Stimulated activated CD8-positive, alpha-beta memory T cell treated with anti-CD3 and anti-CD28 coated beads, Interleukin-7, amount 100 ng/mL, for 24 hours (primary cell): ENCODE results near the gene AKR1E2.
"Not testable (repeated sequence)": the region's sequence is repeated elsewhere in the genome, so short reads cannot be mapped to it uniquely, and the experiment has no call there.

Source experiments
- DNase-seq: peaks from one replicate; pipeline ENCODE4 v3.0.0-alpha.2; 2020; ENCODE audit warnings: low read depth

The AKR1E2 gene

DNA sequence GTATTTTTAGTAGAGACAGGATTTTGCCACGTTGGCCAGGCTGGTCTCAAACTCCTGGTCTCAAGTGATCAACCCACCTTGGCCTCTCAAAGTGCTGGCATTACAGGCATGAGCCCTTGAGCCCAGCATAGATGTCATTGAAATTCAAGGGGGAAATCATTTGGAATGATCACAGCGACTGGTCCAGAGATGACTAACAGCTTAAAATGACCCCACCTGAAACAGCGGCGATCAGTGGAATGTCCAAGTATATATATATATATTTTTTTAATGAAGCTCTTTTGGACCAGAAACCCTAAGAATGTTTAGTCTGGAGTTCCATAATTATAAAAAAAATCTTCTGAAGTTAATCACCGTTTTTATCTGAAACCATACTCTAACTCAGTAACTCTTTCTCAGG, 12.5 kb upstream of the AKR1E2 start:
- DNase-seq, result no peak

DNA sequence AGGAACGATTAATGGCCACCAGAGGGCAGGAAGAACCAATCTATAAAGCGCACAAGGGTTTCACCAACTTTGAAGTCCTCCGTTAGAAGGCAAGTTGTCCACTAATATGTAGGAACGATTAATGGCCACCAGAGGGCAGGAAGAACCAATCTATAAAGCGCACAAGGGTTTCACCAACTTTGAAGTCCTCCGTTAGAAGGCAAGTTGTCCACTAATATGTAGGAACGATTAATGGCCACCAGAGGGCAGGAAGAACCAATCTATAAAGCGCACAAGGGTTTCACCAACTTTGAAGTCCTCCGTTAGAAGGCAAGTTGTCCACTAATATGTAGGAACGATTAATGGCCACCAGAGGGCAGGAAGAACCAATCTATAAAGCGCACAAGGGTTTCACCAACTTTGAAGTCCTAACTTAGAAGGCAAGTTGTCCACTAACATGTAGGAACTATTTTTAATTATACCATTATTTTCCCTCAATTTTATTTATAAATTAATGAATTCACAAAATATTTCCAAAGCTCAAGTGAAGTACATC, 10.3 kb upstream of the AKR1E2 start:
- DNase-seq, result not testable (repeated sequence)

DNA sequence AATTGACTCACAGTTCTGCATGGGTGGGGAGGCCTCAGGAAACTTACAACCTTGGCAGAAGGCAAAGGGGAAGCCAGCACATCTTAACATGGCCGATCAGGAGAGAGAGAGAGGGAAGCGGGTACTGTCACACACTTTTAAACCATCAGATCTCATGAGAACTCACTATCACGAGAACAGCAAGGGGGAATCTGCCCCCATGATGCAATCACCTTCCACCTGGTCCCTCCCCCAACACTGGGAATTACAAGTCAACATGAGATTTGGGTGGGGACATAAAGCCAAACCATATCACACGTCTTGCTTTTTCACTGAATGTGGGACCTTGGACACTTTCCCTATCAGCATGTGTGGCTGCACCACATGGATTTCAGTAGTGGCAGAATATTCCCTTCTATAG, 9.0 kb upstream of the AKR1E2 start:
- DNase-seq, result no peak

DNA sequence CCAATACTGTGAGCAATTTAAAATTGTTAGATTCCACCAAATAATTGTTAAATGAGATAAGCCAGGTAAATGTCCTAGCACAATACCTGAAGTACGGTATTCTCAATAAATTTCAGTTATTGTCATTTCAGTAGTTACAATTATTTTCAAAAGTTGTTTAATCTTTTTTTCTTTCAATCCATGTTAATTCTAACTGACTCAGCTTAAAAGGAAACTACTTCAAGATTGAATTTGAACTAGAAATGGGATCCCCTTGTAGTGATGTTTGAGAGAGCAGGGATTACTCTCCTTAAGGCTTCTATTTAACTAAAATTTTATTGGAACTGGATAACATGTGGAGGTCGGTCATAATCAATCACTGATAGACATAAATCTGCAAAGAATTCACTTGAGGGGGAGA, 6.9 kb upstream of the AKR1E2 start:
- no peak for DNase-seq

DNA sequence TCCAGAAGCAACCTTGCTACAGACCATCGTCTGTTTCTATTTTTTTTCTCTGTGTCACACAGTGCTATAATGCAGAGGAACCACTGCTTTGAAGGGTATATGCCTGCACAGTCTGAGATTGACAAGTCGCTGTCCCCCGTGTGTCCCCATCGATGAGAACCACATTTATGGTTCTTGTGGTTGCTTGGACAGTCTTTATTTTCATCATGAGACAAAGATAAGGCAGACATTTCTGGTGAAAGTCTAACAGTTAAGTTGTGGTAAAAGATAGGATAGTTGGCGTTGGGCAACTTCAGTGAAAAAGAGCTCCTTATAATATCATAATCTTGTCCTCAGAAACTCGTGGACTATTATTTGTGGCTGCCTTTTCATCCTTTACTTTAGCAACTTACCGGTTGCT, 6.3 kb upstream of the AKR1E2 start:
- no peak for DNase-seq

DNA sequence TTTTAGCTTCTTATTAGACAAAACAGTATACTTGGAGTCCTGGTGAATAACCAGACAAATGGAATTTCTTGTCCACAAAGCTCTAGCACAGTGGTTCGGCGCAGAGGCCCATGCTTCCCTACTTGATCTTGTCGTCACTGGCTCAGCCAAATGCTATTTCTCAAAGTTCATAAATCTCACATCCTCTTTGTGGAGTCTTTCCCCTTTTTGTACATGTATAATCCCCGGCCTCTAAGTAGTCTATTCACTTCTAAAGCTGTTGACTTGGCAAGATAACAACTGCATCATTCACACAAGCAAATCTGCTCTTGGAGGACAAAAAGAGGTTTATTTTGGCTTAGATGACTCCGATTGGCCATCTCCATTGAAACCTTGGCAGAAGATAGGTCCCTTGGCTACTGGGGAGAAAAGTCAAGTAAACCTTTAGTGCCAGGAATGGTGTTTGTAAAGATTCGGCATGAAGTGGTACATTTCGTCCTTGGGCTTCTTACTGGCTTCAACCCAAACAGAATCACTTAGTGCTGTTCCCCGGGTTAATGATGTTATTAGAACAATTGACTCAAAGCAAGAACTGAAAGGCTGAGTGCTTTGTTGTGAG, 5.1 kb upstream of the AKR1E2 start:
- no peak for DNase-seq

DNA sequence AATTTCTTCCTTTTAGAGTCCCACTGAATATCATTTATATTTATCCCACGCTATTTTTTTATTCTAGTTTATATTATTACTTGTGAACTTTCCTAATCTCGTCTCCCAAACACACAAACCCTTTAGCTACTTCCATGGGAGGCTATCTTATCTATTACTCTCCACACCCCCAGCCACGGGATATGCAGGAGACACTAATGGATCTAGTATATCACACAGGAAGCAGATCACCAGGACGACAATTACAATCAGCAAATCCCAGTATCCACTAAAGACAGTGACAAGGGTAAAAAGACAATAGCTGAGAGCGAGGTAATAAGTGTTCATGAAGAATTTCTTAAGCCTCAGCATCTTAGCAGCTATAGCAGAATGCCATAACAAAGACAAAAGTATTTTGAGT, 3.8 kb upstream of the AKR1E2 start:
- no peak for DNase-seq

DNA sequence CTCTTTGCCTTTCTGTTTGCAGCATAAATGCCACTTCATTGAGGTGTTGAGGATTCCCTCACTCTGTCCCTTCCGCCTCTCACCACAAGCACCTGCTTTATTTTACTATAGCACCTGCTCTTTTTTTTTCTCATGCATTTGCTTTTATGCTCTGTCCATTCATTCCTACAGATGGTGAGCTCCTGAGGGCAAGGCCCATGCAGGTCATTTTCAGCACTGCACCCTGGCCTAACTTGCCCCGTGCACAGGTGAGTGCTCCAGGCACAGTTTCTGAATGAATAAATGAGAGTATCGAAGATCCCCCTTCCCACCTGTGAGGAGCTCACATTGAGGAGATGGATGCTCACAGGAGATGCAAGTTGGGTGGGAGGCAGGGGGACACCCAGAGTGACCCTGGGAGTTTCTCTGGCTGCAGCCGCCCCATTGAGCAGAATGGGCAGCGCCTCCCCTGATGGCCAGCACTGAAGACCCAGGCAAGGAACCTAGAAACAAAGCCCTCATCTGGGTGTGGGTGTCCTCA, 1.2 kb upstream of the AKR1E2 start:
- DNase-seq, result no peak

DNA sequence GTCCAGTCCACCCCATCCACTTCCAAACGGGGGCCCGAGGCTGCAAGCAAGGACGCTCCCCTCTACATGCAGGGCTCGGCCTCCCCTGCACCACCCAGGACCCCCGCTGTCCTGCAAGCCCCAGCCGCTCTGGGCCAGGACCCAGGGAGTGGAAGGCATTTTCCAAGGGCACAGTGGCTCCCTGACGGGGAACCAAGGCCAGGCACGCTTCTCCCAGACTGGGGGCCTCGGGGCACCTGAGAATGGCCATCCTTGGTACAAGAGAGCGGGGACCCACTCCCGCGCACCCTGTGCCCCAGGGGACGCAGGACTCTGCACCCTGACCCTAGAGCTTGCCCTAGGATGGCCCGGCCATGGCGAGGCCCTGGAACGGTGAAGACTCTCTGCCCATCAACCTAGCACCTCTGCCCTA, 545 bp upstream of the AKR1E2 start:
- DNase-seq, result no peak

DNA sequence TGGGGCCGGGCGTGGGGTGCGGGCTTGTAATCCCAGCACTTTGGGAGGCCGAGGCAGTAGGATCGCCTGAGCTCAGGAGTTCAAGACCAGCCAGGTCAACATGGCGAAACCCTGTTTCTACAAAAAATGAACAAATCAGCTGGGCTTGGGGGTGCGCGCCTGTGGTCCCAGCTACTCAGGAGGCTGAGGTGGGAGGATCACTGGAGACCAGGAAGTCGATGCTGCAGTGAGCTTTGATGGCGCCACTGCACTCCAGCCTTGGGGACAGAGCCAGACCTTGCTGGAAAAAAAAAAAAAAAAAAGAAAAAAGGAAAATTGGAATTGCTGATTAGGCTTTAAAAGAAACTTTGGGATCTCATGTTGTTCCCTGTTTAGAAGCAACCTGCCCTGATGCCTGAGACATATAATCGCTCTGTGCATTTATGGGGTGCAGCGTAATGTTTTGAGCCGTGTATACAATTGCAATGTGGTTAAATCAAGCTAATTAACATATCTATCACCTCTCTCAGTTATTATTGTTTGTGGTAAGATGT, 851 bp downstream of the AKR1E2 start:
- DNase-seq, result no peak

DNA sequence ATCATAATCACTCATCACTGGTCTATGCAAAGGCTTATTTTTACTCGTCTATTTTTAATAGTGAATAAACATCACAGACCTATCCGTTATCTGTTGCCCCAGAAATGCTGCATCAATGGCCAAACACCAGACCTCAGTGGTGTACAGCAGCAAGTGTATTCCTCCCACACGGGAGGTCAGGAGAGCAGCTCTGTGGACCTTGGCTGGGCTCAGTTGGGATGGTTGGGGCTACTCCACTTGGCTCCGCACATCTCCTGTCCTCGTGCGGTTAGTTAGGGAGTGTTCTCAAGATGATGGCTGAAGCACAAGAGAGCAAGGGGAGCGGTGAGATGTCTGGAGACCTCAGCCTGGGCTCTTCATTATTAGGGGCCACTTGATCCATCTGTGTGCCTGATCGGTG, 2.0 kb downstream of the AKR1E2 start:
- DNase-seq, result no peak

DNA sequence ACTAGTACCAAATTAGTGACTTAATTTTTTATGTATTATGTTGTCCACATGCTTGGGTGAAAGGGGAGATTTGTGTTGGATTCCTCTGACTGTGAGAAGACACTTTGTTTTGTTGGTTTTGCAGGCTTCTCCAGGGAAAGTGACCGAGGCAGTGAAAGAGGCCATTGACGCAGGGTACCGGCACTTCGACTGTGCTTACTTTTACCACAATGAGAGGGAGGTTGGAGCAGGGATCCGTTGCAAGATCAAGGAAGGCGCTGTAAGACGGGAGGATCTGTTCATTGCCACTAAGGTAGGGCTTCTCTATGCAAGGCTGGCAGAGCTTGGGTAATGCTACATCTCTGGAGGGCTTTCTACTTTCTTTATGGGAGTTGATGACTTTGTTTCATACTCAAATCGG, 4.5 kb downstream of the AKR1E2 start:
- no peak for DNase-seq

DNA sequence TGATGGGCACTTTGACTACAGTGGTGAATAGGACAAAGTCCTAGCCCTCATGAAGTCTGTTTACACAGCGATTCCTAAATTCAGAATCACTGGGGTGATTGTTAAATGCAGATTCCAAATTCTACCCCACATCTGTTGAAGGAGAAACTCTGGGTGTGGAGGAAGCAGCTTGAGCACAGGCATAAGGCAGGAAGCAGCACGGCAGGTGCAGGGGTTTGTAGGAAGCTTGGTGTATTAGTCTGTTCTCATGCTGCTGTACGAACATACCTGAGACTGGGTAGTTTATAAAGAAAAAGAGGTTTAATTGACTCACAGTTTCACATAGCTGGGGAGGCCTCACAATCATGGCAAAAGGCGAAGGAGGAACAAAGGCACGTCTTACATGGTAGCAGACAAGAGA, 5.1 kb downstream of the AKR1E2 start:
- no peak for DNase-seq

DNA sequence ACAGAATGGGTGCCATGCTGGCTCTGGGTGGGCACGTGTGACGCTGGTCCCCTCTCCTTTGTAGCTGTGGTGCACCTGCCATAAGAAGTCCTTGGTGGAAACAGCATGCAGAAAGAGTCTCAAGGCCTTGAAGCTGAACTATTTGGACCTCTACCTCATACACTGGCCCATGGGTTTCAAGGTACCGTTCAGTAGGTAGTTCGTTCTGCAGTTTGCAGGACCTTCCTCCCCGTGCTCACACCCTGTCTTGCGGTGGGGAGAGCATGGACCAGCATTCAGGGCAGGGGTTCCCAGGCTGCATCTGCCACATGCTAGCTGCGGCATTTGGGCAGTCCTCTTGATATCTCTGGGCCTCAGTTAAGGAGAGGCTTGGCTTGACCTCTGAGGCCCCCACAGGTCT, 7.3 kb downstream of the AKR1E2 start:
- DNase-seq, result no peak

DNA sequence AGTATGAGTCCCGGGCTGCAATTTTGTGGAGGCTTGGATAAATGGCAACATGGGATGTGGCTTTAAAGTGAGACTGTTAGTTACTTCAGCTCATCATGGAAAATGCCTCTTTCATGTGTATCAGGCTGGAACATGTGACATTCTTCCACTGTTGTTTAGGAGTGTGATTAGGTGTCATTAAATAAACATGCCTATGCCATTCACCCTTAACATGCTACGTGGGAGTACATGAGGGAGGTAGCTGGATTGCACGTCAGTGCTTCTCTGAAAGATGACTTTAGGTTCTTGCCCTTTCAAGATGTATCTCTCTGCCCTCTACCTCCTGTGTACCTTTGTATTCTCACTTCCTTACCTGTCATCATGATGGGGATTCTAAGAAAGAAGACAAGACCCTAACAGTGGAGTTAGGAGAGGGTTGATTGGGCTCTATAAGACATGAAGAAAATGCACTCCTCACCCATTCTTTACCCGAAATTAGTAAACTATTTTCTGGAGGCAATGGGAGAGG, 8.9 kb downstream of the AKR1E2 start:
- no peak for DNase-seq

DNA sequence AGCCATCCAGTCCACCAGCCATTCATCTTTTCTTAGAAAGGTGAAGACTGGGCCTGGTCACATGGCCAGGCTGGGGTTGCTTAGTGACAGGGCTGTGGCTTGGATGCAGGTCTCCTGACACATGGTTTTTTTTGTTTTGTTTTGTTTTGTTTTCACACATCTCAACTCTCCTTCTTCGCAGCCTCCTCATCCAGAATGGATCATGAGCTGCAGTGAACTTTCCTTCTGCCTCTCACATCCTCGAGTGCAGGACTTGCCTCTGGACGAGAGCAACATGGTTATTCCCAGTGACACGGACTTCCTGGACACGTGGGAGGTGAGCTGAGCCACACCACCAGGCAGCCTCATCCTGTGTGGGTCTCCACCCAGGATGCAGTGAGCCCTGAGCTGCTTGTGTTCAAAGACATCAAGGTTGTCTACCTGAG, 9.5 kb downstream of the AKR1E2 start:
- DNase-seq, result no peak

DNA sequence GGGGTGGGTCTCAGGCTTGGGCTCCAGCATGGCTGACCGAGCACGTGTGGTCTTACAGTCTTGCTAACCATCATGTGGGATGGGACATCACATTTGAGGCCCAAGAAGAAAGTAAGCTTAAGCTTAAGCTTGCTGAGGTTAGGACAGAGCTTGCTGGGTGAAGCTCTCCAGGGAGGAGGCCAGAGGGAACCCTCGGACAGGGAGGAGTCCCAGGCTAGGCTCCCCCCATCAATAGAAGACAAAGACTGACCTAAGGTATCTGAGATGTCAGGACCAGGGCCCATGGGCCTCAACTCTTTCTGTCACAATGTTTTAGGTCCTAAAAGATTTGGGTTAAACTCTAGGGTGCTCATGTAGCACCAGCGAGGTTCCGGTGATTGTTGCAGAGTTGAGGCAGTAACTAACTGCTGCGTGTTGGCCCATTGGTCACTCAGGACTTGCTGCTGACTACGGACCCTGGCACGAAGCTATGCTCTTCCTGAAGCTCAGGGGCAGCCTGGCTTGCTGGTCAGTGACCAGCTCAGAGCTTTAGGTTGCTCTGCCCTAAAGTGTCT, 10.5 kb downstream of the AKR1E2 start:
- no peak for DNase-seq

DNA sequence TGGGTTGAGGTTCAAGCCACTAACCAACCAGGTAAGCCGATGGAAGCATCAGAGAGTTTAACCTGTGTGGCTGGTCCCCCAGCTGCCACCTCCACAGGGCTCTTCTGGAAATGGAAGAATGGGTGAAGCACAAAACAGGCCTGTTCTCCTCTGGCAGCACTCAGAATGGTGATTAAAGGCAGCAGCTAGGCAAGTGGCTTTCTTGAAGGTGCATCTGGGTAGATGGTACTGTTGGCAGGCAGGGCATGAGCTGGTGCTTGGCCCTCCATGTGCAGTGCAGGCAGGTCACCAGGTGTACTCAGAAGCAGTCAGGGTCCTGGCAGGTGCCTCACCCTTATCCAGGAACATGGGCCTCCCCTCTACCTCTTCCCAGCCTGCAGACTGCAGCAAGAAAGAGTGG, 11.5 kb downstream of the AKR1E2 start:
- no peak for DNase-seq

DNA sequence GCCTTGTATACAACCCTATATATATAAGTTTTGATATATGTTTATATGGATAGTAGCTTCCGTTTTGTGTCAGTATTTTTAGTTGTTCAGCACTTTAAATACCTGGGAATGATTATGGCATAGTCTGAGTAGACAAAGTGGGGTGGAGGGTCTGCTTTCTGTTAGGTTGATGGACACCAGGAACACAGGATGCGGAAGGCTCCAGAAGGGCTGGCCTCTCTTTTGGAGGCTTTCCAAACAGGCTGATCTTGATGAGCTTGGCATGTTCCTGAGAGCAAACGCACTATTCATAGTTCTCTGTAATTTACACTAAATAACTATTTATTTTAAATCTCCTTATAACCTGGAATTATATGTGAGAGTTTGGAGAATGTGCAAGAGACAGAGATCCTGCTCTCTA, 12.7 kb downstream of the AKR1E2 start:
- DNase-seq, result no peak

DNA sequence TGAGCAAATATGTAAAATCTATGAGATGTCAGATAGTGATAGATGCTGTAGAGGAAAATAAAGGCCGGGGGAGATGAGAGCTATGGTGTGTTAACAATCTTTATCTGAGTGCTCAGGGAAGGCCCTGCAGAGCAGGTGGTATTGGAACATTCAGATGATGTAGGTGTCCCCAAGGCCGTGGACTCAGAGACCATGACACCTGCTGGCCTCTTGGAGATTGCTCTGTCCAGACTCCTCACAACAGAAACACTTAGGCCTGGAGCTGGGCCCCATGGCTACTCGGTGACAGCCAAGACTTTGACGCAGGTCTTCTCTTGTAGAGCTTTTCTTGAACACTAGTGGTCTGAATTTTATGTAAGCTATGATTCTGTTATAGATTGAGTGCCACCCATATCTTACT, 13.3 kb downstream of the AKR1E2 start:
- no peak for DNase-seq

DNA sequence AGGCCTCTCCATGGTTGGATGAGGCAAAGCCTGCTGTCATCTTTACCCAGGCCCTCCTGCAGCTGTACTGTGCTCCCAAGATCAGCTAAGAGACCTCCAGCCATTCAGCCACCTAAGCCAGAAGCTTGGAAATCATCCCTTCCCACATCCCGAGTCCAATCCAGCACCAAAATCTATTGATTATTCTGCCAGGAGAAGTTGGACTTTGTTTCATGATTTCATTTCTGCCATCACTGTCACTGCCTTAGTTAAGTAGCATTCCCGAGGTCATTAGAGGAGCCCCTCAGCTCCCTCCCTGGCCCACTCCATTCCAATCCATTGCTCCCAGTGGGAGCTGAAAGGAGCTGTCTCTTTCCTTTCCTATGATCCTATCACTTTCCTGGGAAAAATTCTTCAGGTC, 14.1 kb downstream of the AKR1E2 start:
- DNase-seq, result no peak

DNA sequence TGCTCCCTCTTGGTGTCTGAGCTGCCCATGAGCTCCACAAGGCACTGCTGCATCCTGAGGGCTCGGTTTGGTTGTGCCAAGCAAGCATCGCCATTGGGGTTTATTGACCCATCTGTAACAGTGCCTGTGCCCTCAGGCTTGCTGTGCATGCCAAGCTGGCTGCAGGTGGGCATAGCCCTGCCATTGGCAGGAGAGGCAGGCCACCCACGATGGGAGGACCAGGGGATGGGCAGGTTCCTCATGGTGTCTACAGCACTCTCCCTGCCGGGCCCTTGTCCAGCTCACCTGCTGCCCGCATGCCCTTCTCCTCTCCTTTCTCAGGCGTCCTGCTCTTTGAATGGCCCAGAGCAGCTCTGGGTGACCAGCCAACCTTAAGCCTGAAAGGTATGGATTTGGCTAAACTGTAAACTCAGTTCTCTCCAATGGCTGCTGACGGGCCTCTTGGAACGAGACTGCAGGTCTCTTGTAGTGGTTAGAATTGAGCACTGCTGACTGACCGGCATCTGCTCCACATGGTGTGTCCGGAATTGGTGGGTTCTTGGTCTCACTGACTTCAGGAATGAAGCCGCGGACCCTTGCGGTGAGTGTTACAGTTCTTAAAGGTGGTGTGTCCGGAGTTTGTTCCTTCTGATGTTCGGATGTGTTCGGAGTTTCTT, 17.6 kb downstream of the AKR1E2 start:
- DNase-seq, result no peak

DNA sequence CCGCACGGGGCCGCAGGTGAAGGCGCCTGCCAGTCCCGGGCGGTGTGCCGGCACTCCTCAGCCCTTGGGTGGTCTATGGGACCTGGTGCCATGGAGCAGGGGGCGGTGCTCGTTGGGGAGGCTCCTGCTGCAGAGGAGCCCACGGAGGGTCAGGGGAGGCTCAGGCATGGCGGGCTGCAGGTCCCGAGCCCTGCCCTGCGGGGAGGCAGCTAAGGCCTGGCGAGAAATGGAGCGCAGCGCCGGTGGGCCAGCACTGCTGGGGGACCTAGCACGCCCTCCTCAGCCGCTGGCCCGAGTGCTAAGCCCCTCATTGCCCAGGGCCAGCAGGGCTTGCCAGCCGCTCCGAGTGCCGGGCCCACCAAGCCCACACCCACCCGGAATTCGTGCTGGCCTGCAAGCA, 18.9 kb downstream of the AKR1E2 start:
- DNase-seq, result no peak
